Body of pancreas (tissue), 4 donors: ENCODE measurements around the gene PRRG4. TPM values are rescaled to one million over a fixed set of nuclear protein-coding genes. Genes with fewer than 3 reads are reported as not detected.
"Not testable (repeated sequence)": the region's sequence is repeated elsewhere in the genome, so short reads cannot be mapped to it uniquely, and the experiment has no call there.

Experiments used
- ATAC-seq: fragments of 150-250 bp; one replicate; pipeline ENCODE4 v1.9.1; 2016
- DNase-seq, 4 donors: peaks; one replicate each; pipeline ENCODE4 v3.0.0-alpha.2; 2019
- H3K27ac ChIP-seq, 4 donors: fragments of 200-600 bp; sonication (generic); 1 replicate in 3 of 4; 2 replicates in 1 of 4; pipeline versions ENCODE4 v1.5.1 to v1.6.1; 2016 to 2019; ENCODE audit warnings: mild to moderate bottlenecking in 1 of 4, mixed read lengths in 1 of 4, moderate library complexity in 1 of 4
- H3K27me3 ChIP-seq, 2 donors: fragments of 200-600 bp; sonication (generic); one replicate each; pipeline ENCODE4 v1.6.0; 2016; ENCODE audit warnings: mild to moderate bottlenecking in 1 of 2
- H3K36me3 ChIP-seq, 2 donors: fragments of 200-600 bp; sonication (generic); replicated peaks in 1 of 2; 2 replicates each; pipeline ENCODE4 v1.5.1; 2016; ENCODE audit warnings: low read depth in 2 of 2; ENCODE audit not compliant: insufficient read depth in 1 of 2
- H3K4me1 ChIP-seq: fragments of 200-600 bp; sonication (generic); one replicate; pipeline ENCODE4 v1.6.0; 2016
- H3K4me3 ChIP-seq, 2 donors: fragments of 200-600 bp; sonication (generic); 1 replicate in 1 of 2; 2 replicates in 1 of 2; pipeline ENCODE4 v1.5.1; 2016 to 2019
- H3K9me3 ChIP-seq, 3 donors: fragments of 200-600 bp; sonication (generic); 1 replicate in 2 of 3; 2 replicates in 1 of 3; pipeline ENCODE4 v1.5.1; 2016
- POLR2A ChIP-seq, 3 donors: fragments of 450-650 bp; IDR thresholded peaks; one replicate each; pipeline ENCODE4 v1.6.1; 2016; ENCODE audit warnings: antibody characterized with exemption in 3 of 3, mild to moderate bottlenecking in 2 of 3
- WGBS, 2 donors: methylation state at CpG; one replicate each; pipeline ENCODE4 v1.1.5; 2017; 5-methylcytosine and 5-hydroxymethylcytosine counted together
- intact Hi-C: fragments of 100-400 bp; cut with DNase I; formaldehyde crosslinking; loops from one replicate; pipeline ENCODE4 v1.15.1; 2023
- total RNA-seq, 2 donors: library from RNA; depleted of rRNA; stranded (reverse); fragments of >200 nt; gene quantifications; one replicate each; pipeline ENCODE4 v1.1.0, GENCODE V29; 2016
- TF ChIP-seq, protein P1 (sequence below), 7 experiments: fragments of 450-650 bp in 4 of 7; fragments of 200-600 bp in 3 of 7; sonication (generic) in 3 of 7; IDR thresholded peaks; one replicate each; pipeline ENCODE4 v1.5.1; 2016 to 2019; ENCODE audit warnings: antibody characterized with exemption in 7 of 7

Gene PRRG4
- total RNA-seq, 2 donors from 2014 or later, result 2.3 to 5.7 TPM

DNA sequence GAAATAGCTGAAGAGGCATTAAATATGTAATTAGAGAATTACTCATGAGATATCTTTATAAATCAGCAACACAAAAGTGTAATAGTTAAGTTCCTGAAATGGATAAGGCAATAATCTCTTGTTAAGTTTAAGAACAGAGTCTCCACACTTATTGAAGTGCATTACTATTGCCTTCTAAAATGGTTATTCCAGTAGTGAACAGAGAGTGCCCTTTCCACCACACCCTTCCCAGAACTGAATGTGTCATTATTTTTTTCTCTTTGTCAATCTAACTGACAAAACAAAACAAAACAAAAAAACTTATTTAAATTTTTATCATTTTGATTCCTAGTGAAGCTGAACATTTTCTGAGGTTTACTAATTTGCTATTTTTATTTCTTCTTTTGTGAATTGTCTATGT, 9.2 kb upstream of the PRRG4 start:
- Histone ChIP-seq H3K4me3 (no peak overlapping the region), H3K4me1 (no peaks in the 10 kb centered on the region), H3K27ac (no peak overlapping the region), H3K36me3 (no peaks in the 10 kb centered on the region), H3K9me3 (no peaks in the 10 kb centered on the region), H3K27me3 (no peaks in the 10 kb centered on the region)
- intact Hi-C loops, result no loop called here
- no peak for TF ChIP-seq POLR2A (IDR thresholded peaks at IDR 0.05)
- TF ChIP-seq, protein P1, sequence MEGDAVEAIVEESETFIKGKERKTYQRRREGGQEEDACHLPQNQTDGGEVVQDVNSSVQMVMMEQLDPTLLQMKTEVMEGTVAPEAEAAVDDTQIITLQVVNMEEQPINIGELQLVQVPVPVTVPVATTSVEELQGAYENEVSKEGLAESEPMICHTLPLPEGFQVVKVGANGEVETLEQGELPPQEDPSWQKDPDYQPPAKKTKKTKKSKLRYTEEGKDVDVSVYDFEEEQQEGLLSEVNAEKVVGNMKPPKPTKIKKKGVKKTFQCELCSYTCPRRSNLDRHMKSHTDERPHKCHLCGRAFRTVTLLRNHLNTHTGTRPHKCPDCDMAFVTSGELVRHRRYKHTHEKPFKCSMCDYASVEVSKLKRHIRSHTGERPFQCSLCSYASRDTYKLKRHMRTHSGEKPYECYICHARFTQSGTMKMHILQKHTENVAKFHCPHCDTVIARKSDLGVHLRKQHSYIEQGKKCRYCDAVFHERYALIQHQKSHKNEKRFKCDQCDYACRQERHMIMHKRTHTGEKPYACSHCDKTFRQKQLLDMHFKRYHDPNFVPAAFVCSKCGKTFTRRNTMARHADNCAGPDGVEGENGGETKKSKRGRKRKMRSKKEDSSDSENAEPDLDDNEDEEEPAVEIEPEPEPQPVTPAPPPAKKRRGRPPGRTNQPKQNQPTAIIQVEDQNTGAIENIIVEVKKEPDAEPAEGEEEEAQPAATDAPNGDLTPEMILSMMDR (IDR thresholded peaks at IDR 0.05), result no peak
- ATAC-seq, result no peak
- DNase-seq, result no peak

DNA sequence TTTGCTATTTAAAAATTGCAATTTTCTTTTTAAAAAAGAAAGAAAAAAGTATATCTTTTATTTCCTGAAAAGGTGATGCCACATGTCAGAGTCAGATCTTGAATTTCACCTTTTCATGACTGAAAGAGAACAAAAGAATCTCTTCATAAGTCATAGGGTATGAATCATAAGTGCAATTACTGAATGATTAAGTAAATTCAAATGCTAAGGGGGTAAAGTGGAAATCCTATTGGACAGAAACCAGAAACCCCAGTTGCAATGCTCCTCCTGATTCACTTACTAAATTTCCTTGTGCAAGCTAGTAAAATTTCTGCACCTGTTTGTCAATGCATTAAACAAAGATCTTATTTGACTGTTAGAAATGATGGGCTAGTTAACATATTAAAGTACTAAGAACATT, 8.2 kb upstream of the PRRG4 start:
- no peaks in the 10 kb centered on the region for H3K36me3 ChIP-seq
- H3K4me3 ChIP-seq, result no peak overlapping the region
- intact Hi-C loops, result no loop called here
- H3K27ac ChIP-seq, result no peak overlapping the region
- TF ChIP-seq, protein P1 (IDR thresholded peaks at IDR 0.05), result no peak
- TF ChIP-seq POLR2A (IDR thresholded peaks at IDR 0.05), result no peak
- no peaks in the 10 kb centered on the region for H3K4me1 ChIP-seq
- DNase-seq, result no peak
- H3K27me3 ChIP-seq, result no peaks in the 10 kb centered on the region
- ATAC-seq, result no peak
- no peaks in the 10 kb centered on the region for H3K9me3 ChIP-seq

DNA sequence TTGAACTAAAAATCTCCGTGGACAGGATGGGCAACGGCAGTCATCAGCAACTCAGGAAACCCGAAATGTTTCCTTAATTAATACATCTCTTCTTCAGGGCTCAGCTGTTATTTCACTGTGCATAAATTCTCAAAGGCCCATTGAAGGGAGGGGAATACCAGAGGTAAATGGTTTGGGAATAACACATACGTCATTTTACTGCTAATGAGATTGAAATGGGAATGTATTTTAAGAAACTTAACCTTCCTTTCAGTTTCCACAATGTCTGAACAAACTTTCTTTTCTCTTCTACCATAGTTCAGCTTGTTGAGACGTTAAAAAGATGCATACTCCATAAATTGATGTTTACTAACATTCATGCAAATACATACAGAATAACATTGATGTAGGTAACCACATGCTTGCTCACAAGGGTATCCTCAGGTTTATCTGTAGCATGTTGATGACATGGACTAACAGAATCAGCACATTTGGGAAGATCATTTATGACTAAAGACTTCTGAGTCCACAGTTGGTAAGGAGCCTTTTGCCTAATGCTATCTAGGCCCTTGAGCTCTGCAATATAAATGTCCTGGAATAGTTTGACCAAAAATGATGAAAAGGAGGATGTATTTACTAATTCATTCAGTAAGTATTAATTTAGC, 7.7 kb upstream of the PRRG4 start:
- Histone ChIP-seq H3K9me3 (no peaks in the 10 kb centered on the region), H3K36me3 (no peaks in the 10 kb centered on the region), H3K27me3 (no peaks in the 10 kb centered on the region), H3K27ac (no peak overlapping the region), H3K4me3 (no peak overlapping the region), H3K4me1 (no peaks in the 10 kb centered on the region)
- TF ChIP-seq, protein P1 (IDR thresholded peaks at IDR 0.05), result no peak
- no peak for TF ChIP-seq POLR2A (IDR thresholded peaks at IDR 0.05)
- ATAC-seq, result no peak
- intact Hi-C loops, result no loop called here
- 59 to 76% methylated on average over 5 of the region's 5 CpGs for WGBS, 2 donors
- no peak for DNase-seq

DNA sequence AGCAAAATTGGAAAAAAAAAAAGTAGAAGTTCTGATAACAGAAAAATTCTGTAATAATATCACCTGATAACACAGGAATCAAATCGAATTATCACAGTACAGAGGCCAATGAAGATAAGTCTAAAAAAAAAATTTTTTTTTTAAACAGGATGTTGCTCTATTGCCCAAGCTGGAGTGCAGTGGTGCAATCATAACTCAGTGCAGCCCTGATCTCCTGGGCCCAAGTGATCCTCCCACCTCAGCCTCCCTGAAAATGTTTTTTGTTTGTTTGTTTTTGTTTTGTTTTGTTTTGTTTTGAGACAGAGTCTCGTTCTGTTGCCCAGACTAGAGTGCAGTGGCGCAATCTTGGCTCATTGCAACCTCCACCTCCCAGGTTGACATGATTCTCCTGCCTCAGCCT, 6.1 kb upstream of the PRRG4 start:
- H3K27me3 ChIP-seq, H3K27ac ChIP-seq, H3K36me3 ChIP-seq, intact Hi-C loops, H3K4me3 ChIP-seq, H3K9me3 ChIP-seq, H3K4me1 ChIP-seq, ATAC-seq, DNase-seq: not testable (repeated sequence)
- 75 to 80% methylated on average over 3 of the region's 3 CpGs for whole genome bisulfite sequencing, 2 donors

DNA sequence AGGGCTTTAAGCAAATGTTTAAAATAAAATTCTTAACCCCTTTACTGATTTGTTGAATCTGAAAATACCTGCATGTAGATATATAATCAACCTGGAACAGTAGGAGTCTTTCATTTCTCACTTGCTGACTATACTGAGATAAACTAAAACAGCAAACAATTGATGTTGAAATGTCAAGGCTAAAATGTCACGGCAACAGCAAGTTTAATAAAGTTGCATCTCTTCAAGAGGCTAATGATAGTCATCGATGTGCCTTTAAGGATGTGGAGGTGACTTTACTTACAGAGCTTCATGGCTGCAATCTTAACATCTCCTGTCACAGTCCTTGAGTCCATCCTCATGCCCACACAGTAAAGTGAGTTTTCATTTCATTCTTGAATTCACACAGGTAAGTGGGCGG, 3.6 kb upstream of the PRRG4 start:
- DNase-seq (no peak), ATAC-seq (no peak)

More for the DNA sequence above, 3.6 kb upstream of the PRRG4 start:
- H3K27ac ChIP-seq, result no peak overlapping the region
- H3K36me3 ChIP-seq, result no peaks in the 10 kb centered on the region
- H3K4me1 ChIP-seq, result peaks cover under 1% of the 10 kb centered on the region
- H3K4me3 ChIP-seq, result no peak overlapping the region
- WGBS, 2 donors, result 25 to 42% methylated on average over 3 of the region's 3 CpGs
- H3K27me3 ChIP-seq, result no peaks in the 10 kb centered on the region
- intact Hi-C loops, result no loop called here
- TF ChIP-seq, protein P1 (IDR thresholded peaks at IDR 0.05), result no peak
- TF ChIP-seq POLR2A (IDR thresholded peaks at IDR 0.05), result no peak
- H3K9me3 ChIP-seq, result no peaks in the 10 kb centered on the region
